SK-N-SH (cell line): ENCODE results near the gene ANKRD39. TPM values are rescaled to one million over a fixed set of nuclear protein-coding genes. Genes with fewer than 3 reads are reported as not detected.

Experiments
- CTCF ChIA-PET: fragments of 300-600, 350-600 bp; formaldehyde crosslinking; extraction: SDS; loops from one replicate; lab custom pipeline; 2021; lab: Yijun Ruan, JAX
- POLR2A ChIA-PET: fragments of 350-600 bp; sonication (Branson Sonifier 250); formaldehyde crosslinking; extraction: SDS; loops from one replicate; lab custom pipeline; 2020; ENCODE audit warnings: antibody characterized with exemption, inconsistent platforms; lab: Yijun Ruan, JAX
- DNase-seq: peaks from one replicate; pipeline ENCODE4 v3.0.0; 2012
- H2AFZ ChIP-seq: fragments of 200-600 bp; sonication (generic); 2 replicates; pipeline ENCODE4 v1.8.1; 2016; ENCODE audit warnings: antibody characterized with exemption, mild to moderate bottlenecking, low read depth
- H3F3A ChIP-seq: fragments of 200-600 bp; sonication (generic); replicated peaks from 2 replicates; pipeline ENCODE3; 2016; ENCODE audit warnings: antibody characterized with exemption, mild to moderate bottlenecking; ENCODE audit not compliant: insufficient read depth
- H3K27ac ChIP-seq, 2 experiments: fragments of 200-500 bp in 1 of 2; fragments of 200-600 bp in 1 of 2; sonication (Bioruptor generic) in 1 of 2; sonication (generic), shearing (Covaris generic) in 1 of 2; 2 replicates each; pipeline versions ENCODE4 v1.5.1 to v1.6.1; 2014 to 2016; ENCODE audit warnings: low read depth in 2 of 2, inconsistent platforms in 1 of 2, low read length in 1 of 2, mild to moderate bottlenecking in 1 of 2, mixed read lengths in 1 of 2
- H3K27me3 ChIP-seq: fragments of 200-600 bp; sonication (generic), shearing (Covaris generic); 2 replicates; pipeline ENCODE4 v1.6.1; 2016; ENCODE audit warnings: mixed run types; ENCODE audit not compliant: insufficient read depth
- H3K36me3 ChIP-seq, 2 experiments: fragments of 200-500 bp in 1 of 2; fragments of 200-600 bp in 1 of 2; sonication (Bioruptor generic) in 1 of 2; sonication (generic) in 1 of 2; replicated peaks in 1 of 2; 2 replicates each; pipeline versions ENCODE3 to v1.5.1; 2014 to 2016; ENCODE audit warnings: low read length in 1 of 2, mild to moderate bottlenecking in 1 of 2; ENCODE audit not compliant: insufficient read depth in 2 of 2, control insufficient read depth in 1 of 2
- H3K4me1 ChIP-seq, 2 experiments: fragments of 200-500 bp in 1 of 2; fragments of 200-600 bp in 1 of 2; sonication (Bioruptor generic) in 1 of 2; sonication (generic), shearing (Covaris generic) in 1 of 2; 2 replicates each; pipeline versions ENCODE4 v1.5.1 to v1.6.1; 2014 to 2016; ENCODE audit warnings: low read depth in 1 of 2, low read length in 1 of 2, mixed run types in 1 of 2; ENCODE audit not compliant: insufficient read depth in 2 of 2, control insufficient read depth in 1 of 2
- H3K4me2 ChIP-seq: fragments of 200-600 bp; sonication (generic), shearing (Covaris generic); 2 replicates; pipeline ENCODE4 v1.6.1; 2017; ENCODE audit warnings: mixed run types
- H3K4me3 ChIP-seq, 2 experiments: fragments of 200-500 bp in 1 of 2; fragments of 200-600 bp in 1 of 2; sonication (Bioruptor generic) in 1 of 2; sonication (generic), shearing (Covaris generic) in 1 of 2; 2 replicates each; pipeline versions ENCODE4 v1.5.1 to v1.8.1; 2014 to 2016; ENCODE audit warnings: low read depth in 2 of 2, inconsistent platforms in 1 of 2, low read length in 1 of 2, mild to moderate bottlenecking in 1 of 2, mixed read lengths in 1 of 2, moderate library complexity in 1 of 2
- H3K79me2 ChIP-seq: fragments of 200-600 bp; sonication (generic); 2 replicates; pipeline ENCODE4 v1.8.1; 2017; ENCODE audit warnings: mild to moderate bottlenecking; ENCODE audit not compliant: insufficient read depth
- H3K9ac ChIP-seq: fragments of 200-600 bp; sonication (generic); 2 replicates; pipeline ENCODE4 v1.6.1; 2017; ENCODE audit warnings: mixed run types
- H3K9me2 ChIP-seq: fragments of 200-600 bp; sonication (generic); 2 replicates; pipeline ENCODE4 v1.6.1; 2017; ENCODE audit warnings: mixed run types
- H3K9me3 ChIP-seq: fragments of 200-600 bp; sonication (generic); 2 replicates; pipeline ENCODE4 v1.6.1; 2017; ENCODE audit warnings: mixed run types, mild to moderate bottlenecking, moderate library complexity
- H4K20me1 ChIP-seq: fragments of 200-600 bp; sonication (generic); 2 replicates; pipeline ENCODE4 v1.6.1; 2017; ENCODE audit warnings: mild to moderate bottlenecking, mixed run types; ENCODE audit not compliant: insufficient read depth
- CHD2 ChIP-seq: fragments of 150-350 bp; IDR thresholded peaks from 2 replicates; pipeline ENCODE4 v1.6.1; 2018; ENCODE audit warnings: low read length; ENCODE audit not compliant: partially characterized antibody
- ELF1 ChIP-seq: IDR thresholded peaks from 2 replicates; pipeline ENCODE4 v1.4.0; 2012
- EP300 ChIP-seq, 2 experiments: IDR thresholded peaks; 2 replicates each; pipeline versions ENCODE4 v1.4.0 to v1.6.1; 2012; ENCODE audit warnings: borderline replicate concordance in 1 of 2, low read depth in 1 of 2, low read length in 1 of 2
- EZH2phosphoT487 ChIP-seq: fragments of 200-600 bp; sonication (generic); IDR thresholded peaks from 2 replicates; pipeline ENCODE4 v1.6.1; 2017; ENCODE audit warnings: low read depth, mixed run types, mild to moderate bottlenecking, antibody characterized with exemption, moderate library complexity, borderline replicate concordance
- FOSL2 ChIP-seq: IDR thresholded peaks from 2 replicates; pipeline ENCODE4 v1.4.0; 2012; ENCODE audit warnings: low read depth, mild to moderate bottlenecking, moderate library complexity, borderline replicate concordance
- FOXJ3 ChIP-seq: sonication (generic); formaldehyde crosslinking; IDR thresholded peaks from 2 replicates; pipeline ENCODE4 v1.5.1; 2020; ENCODE audit warnings: mild to moderate bottlenecking, missing genetic modification reagents
- FOXM1 ChIP-seq: IDR thresholded peaks from 2 replicates; pipeline ENCODE4 v1.4.0; 2012; ENCODE audit warnings: low read depth, mild to moderate bottlenecking
- GABPA ChIP-seq: IDR thresholded peaks from 2 replicates; pipeline ENCODE4 v1.4.0; 2012; ENCODE audit warnings: low read depth, mild to moderate bottlenecking
- GATA2 ChIP-seq: sonication (generic); formaldehyde crosslinking; IDR thresholded peaks from 2 replicates; pipeline ENCODE4 v1.5.0; 2020; ENCODE audit warnings: mild to moderate bottlenecking, missing genetic modification reagents
- MXI1 ChIP-seq: IDR thresholded peaks from 2 replicates; pipeline ENCODE4 v1.6.1; 2012; ENCODE audit warnings: mild to moderate bottlenecking, low read depth, low read length, improper control_type of control experiment
- NRF1 ChIP-seq: IDR thresholded peaks from 2 replicates; pipeline ENCODE4 v1.6.1; 2012; ENCODE audit warnings: low read depth, mild to moderate bottlenecking, low read length
- PBX3 ChIP-seq: IDR thresholded peaks from 2 replicates; pipeline ENCODE4; 2012
- POLR2AphosphoS5 ChIP-seq: IDR thresholded peaks from 2 replicates; pipeline ENCODE4 v1.6.1; 2012; ENCODE audit warnings: low read depth, low read length
- RCOR1 ChIP-seq: fragments of 150-350 bp; IDR thresholded peaks from 2 replicates; pipeline ENCODE4 v1.6.1; 2017; ENCODE audit warnings: antibody characterized with exemption, low read length
- RFX5 ChIP-seq: IDR thresholded peaks from 2 replicates; pipeline ENCODE4 v1.6.1; 2012; ENCODE audit warnings: mild to moderate bottlenecking, improper control_type of control experiment, low read length
- RXRA ChIP-seq: IDR thresholded peaks from 2 replicates; pipeline ENCODE4 v1.4.0; 2012; ENCODE audit warnings: low read depth, mild to moderate bottlenecking, borderline replicate concordance
- SIN3A ChIP-seq: IDR thresholded peaks from 2 replicates; pipeline ENCODE4 v1.6.1; 2012; ENCODE audit warnings: low read depth, mild to moderate bottlenecking, low read length, moderate library complexity, borderline replicate concordance
- SMC3 ChIP-seq: IDR thresholded peaks from 2 replicates; pipeline ENCODE4 v1.6.1; 2012; ENCODE audit warnings: low read depth, low read length, improper control_type of control experiment
- TAF1 ChIP-seq: IDR thresholded peaks from 2 replicates; pipeline ENCODE4 v1.6.1; 2012; ENCODE audit warnings: low read depth, mild to moderate bottlenecking, low read length, moderate library complexity, borderline replicate concordance
- TEAD4 ChIP-seq: IDR thresholded peaks from 2 replicates; pipeline ENCODE4 v1.4.0; 2012; ENCODE audit warnings: mild to moderate bottlenecking, borderline replicate concordance; ENCODE audit not compliant: insufficient read depth
- USF2 ChIP-seq: fragments of 150-350 bp; IDR thresholded peaks from 2 replicates; pipeline ENCODE4 v1.6.1; 2017; ENCODE audit warnings: antibody characterized with exemption, low read length, low read depth, borderline replicate concordance
- YY1 ChIP-seq: IDR thresholded peaks from 2 replicates; pipeline ENCODE4 v1.4.0; 2012; ENCODE audit warnings: low read depth, mild to moderate bottlenecking
- WGBS: methylation state at CpG from one replicate; pipeline ENCODE4 v1.1.6; 2017; ENCODE audit warnings: low lambda C conversion rate; 5-methylcytosine and 5-hydroxymethylcytosine counted together
- polyA plus RNA-seq, 3 experiments: library from polyadenylated mRNA; depleted of rRNA; stranded (reverse); fragments of >200 nt; gene quantifications; 2 replicates each; pipeline ENCODE4 v1.2.3, GENCODE V29; 2012
- TF ChIP-seq, protein P1 (sequence below): fragments of 200-600 bp; sonication (generic); IDR thresholded peaks from 2 replicates; pipeline ENCODE4 v1.6.1; 2017; ENCODE audit warnings: antibody characterized with exemption, mild to moderate bottlenecking, moderate library complexity
- TF ChIP-seq, protein P2 (sequence below): IDR thresholded peaks from 2 replicates; pipeline ENCODE4 v1.6.1; 2012; ENCODE audit warnings: mild to moderate bottlenecking, low read depth, low read length, moderate library complexity

The ANKRD39 gene
- 11.8 and 13.4 TPM in 2 replicates for polyA plus RNA-seq (2012; rRNA removed)
- 7.2 and 10.5 TPM in 2 replicates for polyA plus RNA-seq (2012; cell fraction: cytosol; rRNA removed)
- 18.7 and 27.3 TPM in 2 replicates for polyA plus RNA-seq (2012; cell fraction: nucleus; rRNA removed)

- Histone ChIP-seq H3K9ac (peak within 1 kb of the TSS; percentile 83), H3K79me2 (peaks cover 32% of the 10 kb centered on the region), H3K4me1 (peaks cover 0 to 18% of the 10 kb centered on the region in 2 experiments; a peak in 1 of 4 replicates), H3K9me3 (no peaks in the 10 kb centered on the region), H3K4me3 (peak within 1 kb of the TSS; percentile 75 to 80), H3K27me3 (no peaks in the 10 kb centered on the region), H3K9me2 (no peaks in the 10 kb centered on the region), H3K27ac (peak within 1 kb of the TSS; percentile 41 to 82; a peak in 3 of 4 replicates), H4K20me1 (no peaks in the 10 kb centered on the region), H3K4me2 (peak within 1 kb of the TSS; percentile 93), H3K36me3 (peaks cover 4 to 29% of the 10 kb centered on the region in 2 experiments), H3F3A (peaks cover 17% of the 10 kb centered on the region), H2AFZ (peak within 1 kb of the TSS; percentile 91)
- ChIA-PET POLR2A (interaction anchor here (0.6 to 2.5 kb wide), 13 partner anchors 11 to 97 kb away, joined by 3 to 27 read pairs (median 5); partner anchors contain the start of genes ANKRD23, CNNM3 and CNNM4), CTCF (interaction anchor here (0.5 to 8.1 kb wide), 47 partner anchors 10 to 255 kb away, joined by 3 to 332 read pairs (median 6); partner anchors contain the start of genes ANKRD23, ANKRD36, CNNM3 and SEMA4C)
- peak; percentile 99 for DNase-seq
- WGBS, result 0% methylated on average over 6 of the region's 81 CpGs
- no peak for TF ChIP-seq RXRA
- TF ChIP-seq RFX5, result peak; percentile 71
- no peak; the same call in 1 of the 2 replicates for TF ChIP-seq FOXM1
- no peak for TF ChIP-seq TEAD4
- peak; percentile 52 for TF ChIP-seq PBX3
- peak; percentile 73; the same call in 1 of the 2 replicates for TF ChIP-seq YY1
- TF ChIP-seq TAF1, result peak; percentile 60
- no peak for TF ChIP-seq USF2
- TF ChIP-seq EP300 (IDR thresholded peaks at IDR 0.05; ENCODE audit: borderline replicate concordance in 1 of 2, low read depth in 1 of 2, low read length in 1 of 2), result 0 out of 4 replicates have a peak, but pooled peaks have one; percentile 16 to 20
- no peak for TF ChIP-seq FOSL2
- peak; percentile 31; the same call in 1 of the 2 replicates for TF ChIP-seq RCOR1
- peak; percentile 35; the same call in 1 of the 2 replicates for TF ChIP-seq POLR2AphosphoS5
- TF ChIP-seq SMC3, result peak; percentile 87
- TF ChIP-seq CHD2, result peak; percentile 94
- TF ChIP-seq EZH2phosphoT487, result no peak
- TF ChIP-seq SIN3A, result peak; percentile 60; the same call in 1 of the 2 replicates
- TF ChIP-seq, protein P1, sequence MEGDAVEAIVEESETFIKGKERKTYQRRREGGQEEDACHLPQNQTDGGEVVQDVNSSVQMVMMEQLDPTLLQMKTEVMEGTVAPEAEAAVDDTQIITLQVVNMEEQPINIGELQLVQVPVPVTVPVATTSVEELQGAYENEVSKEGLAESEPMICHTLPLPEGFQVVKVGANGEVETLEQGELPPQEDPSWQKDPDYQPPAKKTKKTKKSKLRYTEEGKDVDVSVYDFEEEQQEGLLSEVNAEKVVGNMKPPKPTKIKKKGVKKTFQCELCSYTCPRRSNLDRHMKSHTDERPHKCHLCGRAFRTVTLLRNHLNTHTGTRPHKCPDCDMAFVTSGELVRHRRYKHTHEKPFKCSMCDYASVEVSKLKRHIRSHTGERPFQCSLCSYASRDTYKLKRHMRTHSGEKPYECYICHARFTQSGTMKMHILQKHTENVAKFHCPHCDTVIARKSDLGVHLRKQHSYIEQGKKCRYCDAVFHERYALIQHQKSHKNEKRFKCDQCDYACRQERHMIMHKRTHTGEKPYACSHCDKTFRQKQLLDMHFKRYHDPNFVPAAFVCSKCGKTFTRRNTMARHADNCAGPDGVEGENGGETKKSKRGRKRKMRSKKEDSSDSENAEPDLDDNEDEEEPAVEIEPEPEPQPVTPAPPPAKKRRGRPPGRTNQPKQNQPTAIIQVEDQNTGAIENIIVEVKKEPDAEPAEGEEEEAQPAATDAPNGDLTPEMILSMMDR, result peak; percentile 79
- TF ChIP-seq, protein P2, sequence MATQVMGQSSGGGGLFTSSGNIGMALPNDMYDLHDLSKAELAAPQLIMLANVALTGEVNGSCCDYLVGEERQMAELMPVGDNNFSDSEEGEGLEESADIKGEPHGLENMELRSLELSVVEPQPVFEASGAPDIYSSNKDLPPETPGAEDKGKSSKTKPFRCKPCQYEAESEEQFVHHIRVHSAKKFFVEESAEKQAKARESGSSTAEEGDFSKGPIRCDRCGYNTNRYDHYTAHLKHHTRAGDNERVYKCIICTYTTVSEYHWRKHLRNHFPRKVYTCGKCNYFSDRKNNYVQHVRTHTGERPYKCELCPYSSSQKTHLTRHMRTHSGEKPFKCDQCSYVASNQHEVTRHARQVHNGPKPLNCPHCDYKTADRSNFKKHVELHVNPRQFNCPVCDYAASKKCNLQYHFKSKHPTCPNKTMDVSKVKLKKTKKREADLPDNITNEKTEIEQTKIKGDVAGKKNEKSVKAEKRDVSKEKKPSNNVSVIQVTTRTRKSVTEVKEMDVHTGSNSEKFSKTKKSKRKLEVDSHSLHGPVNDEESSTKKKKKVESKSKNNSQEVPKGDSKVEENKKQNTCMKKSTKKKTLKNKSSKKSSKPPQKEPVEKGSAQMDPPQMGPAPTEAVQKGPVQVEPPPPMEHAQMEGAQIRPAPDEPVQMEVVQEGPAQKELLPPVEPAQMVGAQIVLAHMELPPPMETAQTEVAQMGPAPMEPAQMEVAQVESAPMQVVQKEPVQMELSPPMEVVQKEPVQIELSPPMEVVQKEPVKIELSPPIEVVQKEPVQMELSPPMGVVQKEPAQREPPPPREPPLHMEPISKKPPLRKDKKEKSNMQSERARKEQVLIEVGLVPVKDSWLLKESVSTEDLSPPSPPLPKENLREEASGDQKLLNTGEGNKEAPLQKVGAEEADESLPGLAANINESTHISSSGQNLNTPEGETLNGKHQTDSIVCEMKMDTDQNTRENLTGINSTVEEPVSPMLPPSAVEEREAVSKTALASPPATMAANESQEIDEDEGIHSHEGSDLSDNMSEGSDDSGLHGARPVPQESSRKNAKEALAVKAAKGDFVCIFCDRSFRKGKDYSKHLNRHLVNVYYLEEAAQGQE, result no peak
- peak; percentile 46 for TF ChIP-seq NRF1
- TF ChIP-seq MXI1, result no peak; the same call in 1 of the 2 replicates
- TF ChIP-seq GABPA, result peak; percentile 28; the same call in 1 of the 2 replicates
- TF ChIP-seq GATA2, result no peak
- peak; percentile 66; the same call in 1 of the 2 replicates for TF ChIP-seq FOXJ3
- TF ChIP-seq ELF1, result 0 out of 2 replicates have a peak, but pooled peaks have one; percentile 39
These were observed at the start of gene ANKRD39 for GRCh38 chr2:96857667-96858372. Gene ANKRD39 (minus strand): TSS chr2:96858016. CDS start chr2:96857987, 29 bp downstream.
